Measurements from ENCODE around the gene AK8.

The AK8 gene

DNA sequence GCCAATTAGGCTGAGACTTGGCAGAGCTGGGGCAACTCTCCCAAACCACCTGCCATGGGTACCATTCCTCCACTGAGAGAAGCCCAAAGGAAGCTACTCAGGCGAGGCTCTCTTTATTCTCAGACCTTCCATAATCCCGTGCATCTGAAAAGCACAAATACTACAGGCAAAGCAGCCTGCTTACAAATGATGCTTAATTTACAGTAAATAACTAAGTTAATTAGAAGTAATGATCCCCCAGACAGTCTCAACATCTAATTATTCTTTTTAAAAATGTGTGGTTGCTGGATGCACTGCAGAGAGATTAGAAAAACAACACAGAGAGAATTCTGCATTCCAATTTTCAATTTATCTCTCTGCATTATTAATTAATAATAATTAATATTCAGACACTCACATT, 53.1 kb downstream of the AK8 start:
- no peak for DNase-seq

DNA sequence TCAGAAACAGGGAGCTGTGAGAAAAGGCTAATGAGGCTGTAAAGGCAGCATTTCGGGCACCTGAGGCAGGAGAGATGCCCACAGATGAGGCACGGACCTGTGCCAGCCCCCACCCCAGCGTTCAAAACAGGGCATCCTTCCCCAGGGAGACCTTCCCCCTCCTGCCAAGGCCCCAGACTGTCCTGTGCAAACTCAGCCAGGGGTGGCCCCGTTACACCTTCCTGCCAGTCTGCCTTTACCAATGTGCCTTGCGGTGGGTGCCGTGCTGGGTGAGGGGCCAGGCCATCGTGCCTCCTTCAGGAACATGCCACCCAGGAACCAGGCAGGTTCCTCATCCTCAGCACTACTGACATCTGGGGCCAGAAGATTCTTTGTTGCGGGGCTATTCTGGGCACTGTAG, 53.9 kb downstream of the AK8 start:
- DNase-seq: no peak

- no peak for DNase-seq
These were observed 54.5 kb downstream of the AK8 start for GRCh38 chr9:132823370-132824145.

DNA sequence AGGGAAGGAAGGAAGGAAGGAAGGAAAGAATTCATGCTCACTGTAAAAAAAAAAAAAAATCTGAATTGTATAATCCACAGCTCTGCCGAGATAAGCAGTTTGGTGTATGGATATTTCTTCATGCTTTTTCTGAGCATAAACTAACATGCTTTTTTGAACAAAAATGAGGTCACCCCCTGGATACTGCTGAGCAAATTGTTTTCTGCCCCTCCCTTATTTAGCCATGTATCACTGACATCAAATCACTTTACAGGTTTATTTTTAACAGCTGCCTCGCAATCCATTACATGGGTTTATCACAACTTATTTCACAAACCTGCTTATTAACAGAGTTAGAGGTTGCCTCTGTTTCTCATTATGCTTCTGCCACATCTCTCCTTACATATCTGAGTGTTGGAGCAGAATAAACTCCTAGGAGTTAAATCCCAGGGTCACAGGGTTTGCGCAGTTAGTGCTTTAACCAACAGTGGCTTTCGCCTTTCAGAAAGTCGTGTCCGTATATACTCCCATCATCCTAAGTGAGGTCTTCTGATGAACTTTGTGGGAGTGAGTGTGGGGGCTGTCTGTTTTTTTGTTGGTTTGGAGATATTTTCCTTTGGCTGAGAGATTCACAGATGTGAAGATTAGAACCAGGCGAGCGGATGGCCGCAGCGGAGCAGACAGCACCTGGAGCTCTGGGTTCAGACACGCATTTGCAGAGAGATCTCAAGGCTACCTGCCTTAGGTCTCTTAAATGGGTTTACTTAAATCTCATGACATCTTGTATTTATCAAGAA, 57.7 kb downstream of the AK8 start:
- DNase-seq: no peak

GRCh38 chr9:132818588-132818987, 59.5 kb downstream of the AK8 start:
- no peak for DNase-seq

DNA sequence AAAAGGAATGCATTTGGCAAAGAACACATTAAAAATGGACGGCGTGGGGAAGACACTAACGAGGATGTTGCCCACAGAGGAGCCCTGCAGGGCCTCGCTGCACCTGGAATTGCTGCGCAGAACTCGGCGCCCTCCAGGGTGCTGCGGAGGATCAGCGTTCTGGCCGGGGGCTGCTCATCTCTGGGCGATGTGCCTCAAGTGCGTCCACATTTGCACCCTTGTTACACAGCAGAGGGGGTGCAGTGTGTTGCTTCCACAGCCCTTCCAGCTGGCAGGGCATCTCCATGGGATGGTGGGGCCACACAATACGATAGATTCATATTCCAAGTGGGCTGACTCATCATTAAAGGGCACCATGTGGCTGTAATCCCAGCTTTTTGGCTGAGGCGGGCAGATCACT, 63.1 kb downstream of the AK8 start:
- DNase-seq: no peak

DNA sequence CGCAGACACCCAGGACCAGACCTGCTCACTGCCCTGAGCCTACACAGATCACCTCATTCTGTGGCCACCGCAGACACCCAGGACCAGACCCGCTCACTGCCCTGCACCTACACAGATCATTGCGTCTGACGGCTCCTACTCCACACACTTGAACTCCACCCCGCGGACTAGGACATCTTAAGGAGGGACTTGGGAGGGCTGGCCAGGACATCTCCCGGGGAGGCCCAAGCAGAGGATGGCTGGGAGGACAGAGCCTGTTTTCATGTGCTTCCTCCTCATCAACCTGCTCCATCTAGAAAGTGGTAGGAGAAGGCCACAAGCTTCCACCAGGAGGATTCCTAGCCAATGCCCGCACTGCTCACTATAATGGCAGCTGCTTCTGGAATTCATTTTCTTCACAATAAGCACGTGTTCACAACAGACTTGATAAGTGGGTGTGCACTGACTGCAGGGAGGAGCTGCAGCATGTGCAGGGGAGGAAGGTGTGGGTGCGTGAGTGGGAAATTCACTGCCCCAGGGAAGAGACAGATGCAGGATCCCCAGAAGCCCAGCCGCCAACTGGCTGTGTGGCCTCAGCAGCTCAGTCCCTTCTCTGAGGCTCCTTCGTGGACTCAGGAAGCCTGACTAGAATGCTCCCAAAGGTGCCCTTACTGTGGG, 64.8 kb downstream of the AK8 start:
- DNase-seq: no peak

- no peak for DNase-seq
These were observed 66.1 kb downstream of the AK8 start for GRCh38 chr9:132811985-132812384.

DNA sequence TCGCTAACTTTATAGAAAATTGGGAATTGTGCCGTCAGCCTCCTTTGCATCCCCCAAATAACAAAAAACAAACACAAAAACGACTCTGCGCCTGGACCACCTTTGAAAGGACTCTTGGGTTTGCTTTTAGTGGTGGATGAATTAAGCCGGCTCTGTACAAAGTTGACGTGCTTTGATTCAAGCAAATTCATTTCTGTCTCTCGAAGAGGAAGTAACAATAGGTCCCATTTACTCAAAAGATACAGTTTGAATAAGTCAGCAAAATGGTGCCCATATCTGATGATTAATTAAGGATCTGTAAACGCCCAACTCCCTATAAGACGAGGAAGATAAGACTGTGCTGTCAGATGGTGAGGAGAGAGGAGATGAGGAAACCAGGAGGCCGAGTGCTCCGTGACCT, 67.8 kb downstream of the AK8 start:
- no peak for DNase-seq

GRCh38 chr9:132809677-132810271, 68.3 kb downstream of the AK8 start:
- DNase-seq: no peak

- DNase-seq: no peak
These were observed 69.4 kb downstream of the AK8 start for GRCh38 chr9:132808645-132809044.

DNA sequence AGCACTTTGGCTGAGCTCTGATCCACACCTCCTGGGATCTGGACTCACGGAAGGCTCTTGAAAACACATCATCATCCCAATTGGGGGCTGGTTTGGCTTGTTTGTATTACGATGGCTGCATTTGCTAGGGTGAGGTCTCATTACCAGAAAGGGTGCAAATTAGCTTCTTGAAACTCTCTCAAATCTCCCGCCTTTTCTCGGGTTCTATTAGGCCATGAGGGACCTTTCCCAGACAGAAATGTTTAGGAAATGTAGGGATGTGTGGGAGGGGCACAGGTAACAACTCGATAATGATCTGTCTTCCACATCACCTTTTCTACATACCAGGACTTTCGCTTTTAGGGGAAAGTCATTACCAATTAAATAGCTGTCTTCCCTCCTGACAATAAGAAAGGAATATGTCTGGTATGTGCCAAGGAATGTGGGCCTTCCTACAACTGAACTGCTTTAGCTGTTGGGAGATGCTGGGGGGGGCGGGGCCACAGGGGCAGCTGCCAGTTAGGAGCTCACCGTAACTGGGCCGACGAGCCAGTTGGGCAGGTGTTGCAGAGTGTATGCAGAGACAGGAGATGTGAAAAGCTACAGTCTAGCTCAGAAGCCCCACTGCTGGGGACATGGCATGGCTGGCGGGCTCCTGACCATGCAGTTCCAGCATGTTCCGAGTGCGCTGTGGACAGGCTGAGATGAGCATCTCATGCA, 71.2 kb downstream of the AK8 start:
- no peak for DNase-seq

GRCh38 chr9:132806306-132806705, 71.8 kb downstream of the AK8 start:
- no peak for DNase-seq

GRCh38 chr9:132804576-132805295, 73.3 kb downstream of the AK8 start:
- peak; percentile 50 for DNase-seq

DNA sequence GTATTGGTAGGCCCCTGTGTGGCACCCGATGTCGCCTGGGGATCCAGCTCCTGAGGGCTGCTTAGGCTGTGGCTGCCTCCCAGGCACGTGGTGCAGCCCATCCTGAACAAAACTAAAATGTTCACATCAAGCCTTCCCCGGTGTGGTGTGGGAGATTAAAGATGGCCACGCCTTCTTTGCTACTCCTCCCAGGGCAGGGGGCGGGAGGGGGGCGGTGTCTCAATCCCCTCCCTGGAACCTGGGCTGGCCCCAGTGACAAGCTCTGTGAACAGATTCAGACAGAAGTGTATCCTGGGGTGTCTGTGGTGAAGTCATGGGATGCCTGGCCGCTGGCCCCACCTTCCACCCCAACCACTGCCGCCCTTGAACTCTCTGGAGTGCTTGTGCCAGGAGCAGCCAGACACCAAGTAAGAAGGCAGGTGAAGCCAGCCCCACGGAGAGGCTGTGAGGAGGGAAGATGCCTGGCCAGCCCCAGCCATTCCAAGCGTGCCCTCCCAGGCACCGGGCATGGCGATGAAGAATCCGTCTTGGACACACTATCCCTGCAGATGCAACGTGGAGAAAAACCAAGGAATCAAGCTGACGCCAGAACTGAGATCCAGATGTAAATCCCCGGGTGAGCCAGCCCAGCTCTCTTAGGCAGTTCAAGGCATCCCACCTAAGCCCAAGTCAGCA, 75.8 kb downstream of the AK8 start:
- no peak for DNase-seq

GRCh38 chr9:132801659-132802058, 76.4 kb downstream of the AK8 start:
- no peak for DNase-seq

DNA sequence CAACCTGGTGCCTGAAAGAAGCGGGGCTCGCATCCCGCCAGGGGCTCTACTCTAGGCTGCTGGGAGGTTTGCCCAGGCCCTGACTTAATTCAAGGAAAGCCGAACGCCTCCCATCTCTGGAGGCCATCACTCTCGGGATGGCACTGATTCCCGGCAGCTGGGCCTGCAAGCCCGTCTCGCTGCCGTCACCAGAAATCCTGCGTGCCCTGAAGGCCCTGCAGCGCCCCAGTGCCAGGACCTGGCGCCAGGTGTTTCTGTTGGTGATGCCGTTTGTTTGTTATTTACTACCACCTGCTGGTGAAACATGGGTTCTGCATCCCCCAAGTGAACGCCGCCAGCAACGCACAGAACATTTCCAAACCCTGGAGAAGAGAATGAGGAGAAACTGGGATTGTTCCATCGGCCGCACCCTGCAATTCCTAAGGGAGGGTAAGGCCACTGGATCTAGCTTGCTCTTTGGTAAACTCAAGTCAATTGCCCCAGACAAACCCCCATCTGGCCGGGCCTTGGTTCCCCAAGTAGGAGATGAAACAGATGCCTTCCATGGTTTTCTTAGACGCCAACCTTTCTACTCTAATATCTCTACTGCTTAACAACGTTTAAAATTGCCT, 77.9 kb downstream of the AK8 start:
- DNase-seq: peak; percentile 85

GRCh38 chr9:132798817-132799790, 79.0 kb downstream of the AK8 start:
- DNase-seq: no peak

- DNase-seq: no peak
These were observed 80.0 kb downstream of the AK8 start for GRCh38 chr9:132797861-132798659.

Data from NCI-H2171 (cell line).